Measurements from ENCODE around the gene IL19.
A peak's percentile ranks its signal among the peaks of the same experiment; 100 is the strongest.
"Not testable (repeated sequence)": the region's sequence is repeated elsewhere in the genome, so short reads cannot be mapped to it uniquely, and the experiment has no call there.

The IL19 gene

GRCh38 chr1:206741142-206741701 lies 29.4 kb upstream of the IL19 start:
- DNase-seq (ENCODE audit: low read depth) = no peak

GRCh38 chr1:206742719-206743383 lies 27.7 kb upstream of the IL19 start:
- DNase-seq (ENCODE audit: low read depth) = no peak

- DNase-seq (ENCODE audit: low read depth) = no peak
Measured at GRCh38 chr1:206744683-206745082, 25.9 kb upstream of the IL19 start.

GRCh38 chr1:206745301-206745700 lies 25.3 kb upstream of the IL19 start:
- DNase-seq (ENCODE audit: low read depth) = no peak

GRCh38 chr1:206748348-206749030 lies 22.1 kb upstream of the IL19 start:
- DNase-seq (ENCODE audit: low read depth) = no peak

GRCh38 chr1:206751891-206752290 lies 18.7 kb upstream of the IL19 start:
- DNase-seq (ENCODE audit: low read depth) = no peak

- no peak for DNase-seq (ENCODE audit: low read depth)
Measured at GRCh38 chr1:206752481-206752880, 18.1 kb upstream of the IL19 start.

GRCh38 chr1:206753141-206753540 lies 17.4 kb upstream of the IL19 start:
- no peak for DNase-seq (ENCODE audit: low read depth)

- no peak for DNase-seq (ENCODE audit: low read depth)
Measured at GRCh38 chr1:206754011-206754410, 16.6 kb upstream of the IL19 start.

GRCh38 chr1:206757524-206758266 lies 12.9 kb upstream of the IL19 start:
- DNase-seq (ENCODE audit: low read depth) = no peak

GRCh38 chr1:206760590-206760989 lies 10.0 kb upstream of the IL19 start:
- no peak for DNase-seq (ENCODE audit: low read depth)

GRCh38 chr1:206761159-206761768 lies 9.3 kb upstream of the IL19 start:
- no peak for DNase-seq (ENCODE audit: low read depth)

GRCh38 chr1:206762741-206763364 lies 7.7 kb upstream of the IL19 start:
- not testable (repeated sequence) for DNase-seq (ENCODE audit: low read depth)

- DNase-seq (ENCODE audit: low read depth) = not testable (repeated sequence)
Measured at GRCh38 chr1:206765771-206766170, 4.8 kb upstream of the IL19 start.

GRCh38 chr1:206766251-206766856 lies 4.2 kb upstream of the IL19 start:
- peak; percentile 44 for DNase-seq (ENCODE audit: low read depth)

- no peak for DNase-seq (ENCODE audit: low read depth)
Measured at GRCh38 chr1:206768472-206769303, 1.9 kb upstream of the IL19 start.

GRCh38 chr1:206769304-206769731 lies 1.3 kb upstream of the IL19 start:
- DNase-seq (ENCODE audit: low read depth) = peak; percentile 44

GRCh38 chr1:206771338-206771692 lies 742 bp downstream of the IL19 start:
- no peak for DNase-seq (ENCODE audit: low read depth)

- no peak for DNase-seq (ENCODE audit: low read depth)
Measured at GRCh38 chr1:206772243-206772937, 1.8 kb downstream of the IL19 start, which contains the start of gene IL10. IL10 (minus strand) TSS chr1:206772494; CDS start chr1:206772435, 59 bp downstream.

- DNase-seq (ENCODE audit: low read depth) = no peak
Measured at GRCh38 chr1:206774093-206774492, 3.5 kb downstream of the IL19 start.
